SU-DHL-6 (cell line): Measurements from ENCODE around the gene HERC4.

Experiments
- H2AFZ ChIP-seq: fragments of 200-600 bp; sonication (generic); 2 replicates; pipeline ENCODE4 v1.6.1; 2014; ENCODE audit warnings: low read depth, mild to moderate bottlenecking, moderate library complexity, mixed read lengths, antibody characterized with exemption, low read length; ENCODE audit not compliant: severe bottlenecking
- H3F3A ChIP-seq: fragments of 200-600 bp; shearing (Covaris generic); 2 replicates; pipeline ENCODE4 v1.6.0; 2016; ENCODE audit warnings: antibody characterized with exemption, mild to moderate bottlenecking; ENCODE audit not compliant: insufficient read depth
- H3K27ac ChIP-seq: fragments of 200-600 bp; sonication (generic); 2 replicates; pipeline ENCODE4 v1.5.1; 2016; ENCODE audit warnings: low read depth, mild to moderate bottlenecking, low read length, moderate library complexity, mixed read lengths
- H3K27me3 ChIP-seq: fragments of 200-600 bp; sonication (generic), shearing (Covaris generic); 2 replicates; pipeline ENCODE4 v1.6.0; 2014; ENCODE audit warnings: mild to moderate bottlenecking, low read length
- H3K36me3 ChIP-seq: fragments of 200-600 bp; sonication (generic); 2 replicates; pipeline ENCODE4 v1.6.1; 2014; ENCODE audit warnings: mild to moderate bottlenecking, low read length, mixed read lengths
- H3K4me2 ChIP-seq: fragments of 300-600, 200-600 bp; shearing (Covaris generic), sonication (generic); 2 replicates; pipeline ENCODE4 v1.6.0; 2014; ENCODE audit warnings: low read length, low read depth, mild to moderate bottlenecking; ENCODE audit not compliant: poor library complexity, severe bottlenecking
- H3K4me3 ChIP-seq: fragments of 200-600 bp; sonication (generic); 2 replicates; pipeline ENCODE4 v1.5.1; 2014; ENCODE audit warnings: antibody characterized with exemption, low read length, mild to moderate bottlenecking, mixed read lengths; ENCODE audit not compliant: insufficient read depth, poor library complexity, severe bottlenecking
- H3K79me2 ChIP-seq: fragments of 200-600 bp; sonication (generic); 2 replicates; pipeline ENCODE4 v1.6.1; 2014; ENCODE audit warnings: mild to moderate bottlenecking, low read length, moderate library complexity; ENCODE audit not compliant: insufficient read depth
- H3K9ac ChIP-seq: fragments of 200-600 bp; sonication (generic); 2 replicates; pipeline ENCODE4 v1.7.0; 2014; ENCODE audit warnings: mild to moderate bottlenecking, low read length
- H3K9me2 ChIP-seq: fragments of 200-600 bp; sonication (generic); replicated peaks from 2 replicates; pipeline ENCODE4 v1.6.1; 2014; ENCODE audit warnings: low read length; ENCODE audit not compliant: insufficient read depth
- H3K9me3 ChIP-seq: fragments of 200-600 bp; sonication (generic); 2 replicates; pipeline ENCODE4 v1.6.1; 2014; ENCODE audit warnings: low read length, mixed read lengths; ENCODE audit not compliant: insufficient read depth
- H4K20me1 ChIP-seq: fragments of 200-600 bp; sonication (generic); 2 replicates; pipeline ENCODE4 v1.6.1; 2014; ENCODE audit warnings: low read depth, mild to moderate bottlenecking, antibody characterized with exemption, low read length, moderate library complexity, mixed read lengths
- CTCF ChIP-seq: fragments of 200-600 bp; sonication (generic); IDR thresholded peaks from one replicate; pipeline ENCODE4 v1.5.1; 2017; ENCODE audit warnings: antibody characterized with exemption, mild to moderate bottlenecking, low read length, moderate library complexity; ENCODE audit not compliant: insufficient read depth, poor library complexity, severe bottlenecking
- EZH2phosphoT487 ChIP-seq: fragments of 200-600 bp; sonication (generic), shearing (Covaris generic); conservative IDR thresholded peaks from 2 replicates; pipeline ENCODE4 v1.6.1; 2018; ENCODE audit warnings: mild to moderate bottlenecking, antibody characterized with exemption, low read length, moderate library complexity, mixed read lengths

Gene HERC4

GRCh38 chr10:68074775-68075549 lies at the start of gene HERC4:
TSS of gene HERC4 (minus strand) at chr10:68075283. CDS start at chr10:68073108, 2,175 bp downstream.
- Histone ChIP-seq H3K27ac (peak within 1 kb of the TSS; percentile 86), H3K4me3 (peak within 1 kb of the TSS; percentile 95), H3K9ac (peak within 1 kb of the TSS; percentile 90), H3K9me2 (no peaks in the 10 kb centered on the region), H3K4me2 (peak within 1 kb of the TSS; percentile 94), H3K36me3 (peaks cover 14% of the 10 kb centered on the region; the same call in 1 of the 2 replicates), H3F3A (peaks cover 10% of the 10 kb centered on the region; the same call in 1 of the 2 replicates), H2AFZ (peak within 1 kb of the TSS; percentile 76), H3K9me3 (no peaks in the 10 kb centered on the region), H3K27me3 (no peaks in the 10 kb centered on the region), H3K79me2 (peaks cover 46% of the 10 kb centered on the region), H4K20me1 (peaks cover 6% of the 10 kb centered on the region; the same call in 1 of the 2 replicates)
- TF ChIP-seq CTCF (no peak), EZH2phosphoT487 (no peak)

GRCh38 chr10:68124718-68125117 lies 49.6 kb upstream of the HERC4 start:
- no peak overlapping the region for H2AFZ ChIP-seq
- H3K27ac ChIP-seq: no peak overlapping the region
- no peaks in the 10 kb centered on the region for H3F3A ChIP-seq
- no peaks in the 10 kb centered on the region for H3K27me3 ChIP-seq
- no peak overlapping the region for H3K4me2 ChIP-seq
- no peaks in the 10 kb centered on the region for H3K9me2 ChIP-seq
- H3K9me3 ChIP-seq: no peaks in the 10 kb centered on the region
- H3K36me3 ChIP-seq: no peaks in the 10 kb centered on the region
- H4K20me1 ChIP-seq: no peaks in the 10 kb centered on the region
- no peaks in the 10 kb centered on the region for H3K79me2 ChIP-seq
- no peak for TF ChIP-seq CTCF
- TF ChIP-seq EZH2phosphoT487: no peak
- no peak overlapping the region for H3K4me3 ChIP-seq
- no peak overlapping the region for H3K9ac ChIP-seq

GRCh38 chr10:68121852-68122251 lies 46.8 kb upstream of the HERC4 start:
- no peaks in the 10 kb centered on the region for H3K79me2 ChIP-seq
- TF ChIP-seq EZH2phosphoT487 (no peak), CTCF (no peak)
- no peaks in the 10 kb centered on the region for H3K36me3 ChIP-seq
- no peak overlapping the region for H3K4me2 ChIP-seq
- H3K9ac ChIP-seq: no peak overlapping the region
- H3K4me3 ChIP-seq: no peak overlapping the region
- no peaks in the 10 kb centered on the region for H3K27me3 ChIP-seq
- no peak overlapping the region for H2AFZ ChIP-seq
- no peak overlapping the region for H3K27ac ChIP-seq
- H3K9me2 ChIP-seq: no peaks in the 10 kb centered on the region
- no peaks in the 10 kb centered on the region for H3K9me3 ChIP-seq
- no peaks in the 10 kb centered on the region for H3F3A ChIP-seq
- no peaks in the 10 kb centered on the region for H4K20me1 ChIP-seq
